Osteoblast (primary cell): ENCODE data around the gene ADAMTS20. TPM values are rescaled to one million over a fixed set of nuclear protein-coding genes. Genes with fewer than 3 reads are reported as not detected.

ENCODE experiments used
- DNase-seq: peaks from one replicate; pipeline ENCODE4 v3.0.0; 2011; ENCODE audit warnings: low spot score, mixed read lengths; ENCODE audit not compliant: insufficient read length; ENCODE audit errors: missing footprints
- H2AFZ ChIP-seq: 2 replicates; pipeline ENCODE4 v1.6.0; 2011; ENCODE audit warnings: mild to moderate bottlenecking, low read length
- H3K27ac ChIP-seq: 2 replicates; pipeline ENCODE4 v1.5.1; 2011; ENCODE audit warnings: mild to moderate bottlenecking, low read depth, low read length, moderate library complexity
- H3K27me3 ChIP-seq: 2 replicates; pipeline ENCODE4 v1.6.0; 2012; ENCODE audit warnings: mild to moderate bottlenecking, control low read depth, inconsistent platforms, low read length, moderate library complexity; ENCODE audit not compliant: insufficient read depth
- H3K36me3 ChIP-seq: 2 replicates; pipeline ENCODE4 v1.5.1; 2011; ENCODE audit warnings: mild to moderate bottlenecking, low read length, control low read depth, moderate library complexity; ENCODE audit not compliant: insufficient read depth
- H3K4me1 ChIP-seq: 2 replicates; pipeline ENCODE4 v1.5.1; 2011; ENCODE audit warnings: mild to moderate bottlenecking, low read length, control low read depth, moderate library complexity; ENCODE audit not compliant: insufficient read depth
- H3K4me2 ChIP-seq: 2 replicates; pipeline ENCODE4 v1.6.0; 2011; ENCODE audit warnings: mild to moderate bottlenecking, low read length; ENCODE audit not compliant: insufficient read depth
- H3K4me3 ChIP-seq: fragments of 200-600 bp; sonication (generic); 3 replicates; pipeline ENCODE4 v1.5.1; 2012; ENCODE audit warnings: mild to moderate bottlenecking, low read length, inconsistent platforms; ENCODE audit not compliant: insufficient read depth
- H3K79me2 ChIP-seq: 2 replicates; pipeline ENCODE4 v1.6.0; 2012; ENCODE audit warnings: mild to moderate bottlenecking, low read length, control low read depth, inconsistent platforms; ENCODE audit not compliant: insufficient read depth
- H3K9me3 ChIP-seq: 2 replicates; pipeline ENCODE4 v1.5.1; 2011; ENCODE audit warnings: low read depth, low read length, control low read depth
- H4K20me1 ChIP-seq: 2 replicates; pipeline ENCODE4 v1.6.0; 2012; ENCODE audit warnings: mild to moderate bottlenecking, low read length, control low read depth; ENCODE audit not compliant: insufficient read depth
- CTCF ChIP-seq: IDR thresholded peaks from 2 replicates; pipeline ENCODE4 v1.5.1; 2011; ENCODE audit warnings: mild to moderate bottlenecking, low read depth, low read length, moderate library complexity; ENCODE audit errors: extremely low read depth
- total RNA-seq: library from RNA; depleted of rRNA; stranded (reverse); fragments of >200 nt; gene quantifications from 2 replicates; pipeline ENCODE4 v1.2.3, GENCODE V29; 2012

The ADAMTS20 gene
- total RNA-seq, 1 donor: not detected

- Histone ChIP-seq H3K27me3 (no peaks in the 10 kb centered on the region), H3K4me2 (no peak overlapping the region), H3K27ac (peak overlapping the region; percentile 25), H4K20me1 (no peaks in the 10 kb centered on the region), H2AFZ (no peak overlapping the region), H3K4me1 (peaks cover 71% of the 10 kb centered on the region), H3K9me3 (no peaks in the 10 kb centered on the region), H3K4me3 (no peak overlapping the region), H3K79me2 (no peaks in the 10 kb centered on the region), H3K36me3 (no peaks in the 10 kb centered on the region)
- peak; percentile 76 for DNase-seq
- TF ChIP-seq CTCF: no peak
Observed at GRCh38 chr12:43332977-43333640, 218.9 kb downstream of the ADAMTS20 start.

- Histone ChIP-seq H4K20me1 (no peaks in the 10 kb centered on the region), H2AFZ (no peak overlapping the region), H3K4me3 (no peak overlapping the region), H3K4me2 (no peak overlapping the region), H3K9me3 (no peaks in the 10 kb centered on the region), H3K36me3 (no peaks in the 10 kb centered on the region), H3K79me2 (no peaks in the 10 kb centered on the region), H3K27me3 (no peaks in the 10 kb centered on the region), H3K4me1 (peaks cover 59% of the 10 kb centered on the region), H3K27ac (peak overlapping the region; percentile 11)
- no peak for TF ChIP-seq CTCF
- DNase-seq: no peak
Observed at GRCh38 chr12:43331935-43332334, 220.1 kb downstream of the ADAMTS20 start.

GRCh38 chr12:43329375-43329774 is 222.6 kb downstream of the ADAMTS20 start:
- no peak overlapping the region for H2AFZ ChIP-seq
- H3K36me3 ChIP-seq: no peaks in the 10 kb centered on the region
- H3K4me3 ChIP-seq: no peak overlapping the region

GRCh38 chr12:43325786-43326185 is 226.2 kb downstream of the ADAMTS20 start:
- DNase-seq: no peak
- no peaks in the 10 kb centered on the region for H3K27me3 ChIP-seq
- TF ChIP-seq CTCF: no peak

More at GRCh38 chr12:43329375-43329774, 222.6 kb downstream of the ADAMTS20 start:
- Histone ChIP-seq H3K9me3 (no peaks in the 10 kb centered on the region), H3K27me3 (no peaks in the 10 kb centered on the region), H4K20me1 (no peaks in the 10 kb centered on the region), H3K4me1 (peaks cover 48% of the 10 kb centered on the region), H3K27ac (peak overlapping the region; percentile 41), H3K4me2 (peak overlapping the region; percentile 26), H3K79me2 (no peaks in the 10 kb centered on the region)
- DNase-seq: peak; percentile 5
- TF ChIP-seq CTCF: no peak

More at GRCh38 chr12:43325786-43326185, 226.2 kb downstream of the ADAMTS20 start:
- Histone ChIP-seq H3K4me3 (no peak overlapping the region), H3K4me2 (no peak overlapping the region), H3K79me2 (no peaks in the 10 kb centered on the region), H4K20me1 (no peaks in the 10 kb centered on the region), H3K36me3 (no peaks in the 10 kb centered on the region), H3K27ac (no peak overlapping the region), H3K4me1 (peaks cover 21% of the 10 kb centered on the region), H2AFZ (no peak overlapping the region), H3K9me3 (no peaks in the 10 kb centered on the region)
